GM12878 (cell line): ENCODE results near the gene TMEM37. TPM values are rescaled to one million over a fixed set of nuclear protein-coding genes. Genes with fewer than 3 reads are reported as not detected.

Experiments used
- ATF7 ChIP-seq: fragments of 450-650 bp; IDR thresholded peaks from 2 replicates; pipeline ENCODE4 v1.6.1; 2016; ENCODE audit warnings: low read depth, mild to moderate bottlenecking
- E4F1 ChIP-seq: fragments of 450-650 bp; IDR thresholded peaks from 2 replicates; pipeline ENCODE4 v1.6.1; 2018; ENCODE audit warnings: borderline replicate concordance, mild to moderate bottlenecking; ENCODE audit not compliant: partially characterized antibody
- EED ChIP-seq: sonication (generic); IDR thresholded peaks from 2 replicates; pipeline ENCODE4 v1.6.1; 2016; ENCODE audit warnings: antibody characterized with exemption, low read depth
- IKZF1 ChIP-seq: fragments of 450-650 bp; conservative IDR thresholded peaks from 2 replicates; pipeline ENCODE4 v1.6.1; 2017; ENCODE audit warnings: antibody characterized with exemption, mild to moderate bottlenecking
- IKZF2 ChIP-seq, 2 experiments: fragments of 450-650 bp; IDR thresholded peaks; 2 replicates each; pipeline ENCODE4 v1.6.1; 2017; ENCODE audit warnings: mild to moderate bottlenecking in 2 of 2, moderate library complexity in 2 of 2
- JUND ChIP-seq: IDR thresholded peaks from 2 replicates; pipeline ENCODE4 v1.6.1; 2012; ENCODE audit warnings: low read depth, mild to moderate bottlenecking, low read length, improper control_type of control experiment, moderate library complexity
- KAT2A ChIP-seq: conservative IDR thresholded peaks from 2 replicates; pipeline ENCODE4 v1.6.1; 2011; ENCODE audit warnings: low read depth, low read length; ENCODE audit not compliant: control insufficient read depth
- POLR2AphosphoS5 ChIP-seq: IDR thresholded peaks from 2 replicates; pipeline ENCODE4 v1.6.1; 2011; ENCODE audit warnings: mild to moderate bottlenecking, low read length, inconsistent platforms
- PRDM15 ChIP-seq: fragments of 450-650 bp; formaldehyde crosslinking; IDR thresholded peaks from 2 replicates; pipeline ENCODE4 v1.4.0; 2020; ENCODE audit warnings: mild to moderate bottlenecking, moderate library complexity
- SKIL ChIP-seq: fragments of 450-650 bp; IDR thresholded peaks from 2 replicates; pipeline ENCODE4 v1.6.1; 2017; ENCODE audit warnings: mild to moderate bottlenecking, low read depth, inconsistent platforms; ENCODE audit not compliant: poor library complexity, severe bottlenecking
- SMAD5 ChIP-seq: IDR thresholded peaks from 2 replicates; pipeline ENCODE4 v1.6.1; 2016; ENCODE audit warnings: antibody characterized with exemption, low read depth
- polyA plus RNA-seq, 11 experiments: library from polyadenylated mRNA; depleted of rRNA in 4 of 11; unstranded in 6 of 11; stranded (reverse) in 5 of 11; fragments of >200 nt; fragmentation: Nextera tagmentation in 4 of 11; fragmentation: Illumina TruSeq in 1 of 11; extraction: Ambion mirVana in 4 of 11; extraction: Trizol in 1 of 11; gene quantifications; 1 replicate in 1 of 11; 2 replicates in 10 of 11; pipeline versions ENCODE4 v1.2.1 to v1.2.3, GENCODE V29; 2011 to 2016; ENCODE audit warnings: inconsistent platforms in 2 of 11, missing spikeins in 2 of 11, low read depth in 1 of 11
- total RNA-seq, 4 experiments: library from RNA; depleted of rRNA in 3 of 4; stranded (reverse); fragments of >200 nt in 3 of 4; fragmentation: Illumina TruSeq in 1 of 4; extraction: Trizol in 1 of 4; gene quantifications; 2 replicates each; pipeline versions ENCODE4 v1.2.1 to v1.2.3, GENCODE V29; 2013 to 2021
- TF ChIP-seq, protein P1 (sequence below): IDR thresholded peaks from 2 replicates; pipeline ENCODE4 v1.6.1; 2011; ENCODE audit warnings: mild to moderate bottlenecking, low read depth, low read length, moderate library complexity; ENCODE audit not compliant: insufficient replicate concordance
- TF ChIP-seq, protein P2 (sequence below): IDR thresholded peaks from 2 replicates; pipeline ENCODE4 v1.6.1; 2012; ENCODE audit warnings: mild to moderate bottlenecking, low read depth, low read length

TMEM37 gene
- total and polyA plus RNA-seq, 10 of the 15 experiments (the other 5 are each of a cell fraction or from before 2014, with no cell fraction given), result 0.07 to 0.67 (median 0.24) TPM; not detected in 3

GRCh38 chr2:119387381-119388129 lies 44.1 kb upstream of the TMEM37 start (continued):
- TF ChIP-seq IKZF2 (IDR thresholded peaks at IDR 0.05), result peak; percentile 73 to 75
- TF ChIP-seq POLR2AphosphoS5, result no peak
- no peak for TF ChIP-seq SMAD5
- TF ChIP-seq JUND, result 0 out of 2 replicates have a peak, but pooled peaks have one; percentile 24
- no peak for TF ChIP-seq PRDM15 (CRISPR knock-in tag)
- TF ChIP-seq, protein P1, sequence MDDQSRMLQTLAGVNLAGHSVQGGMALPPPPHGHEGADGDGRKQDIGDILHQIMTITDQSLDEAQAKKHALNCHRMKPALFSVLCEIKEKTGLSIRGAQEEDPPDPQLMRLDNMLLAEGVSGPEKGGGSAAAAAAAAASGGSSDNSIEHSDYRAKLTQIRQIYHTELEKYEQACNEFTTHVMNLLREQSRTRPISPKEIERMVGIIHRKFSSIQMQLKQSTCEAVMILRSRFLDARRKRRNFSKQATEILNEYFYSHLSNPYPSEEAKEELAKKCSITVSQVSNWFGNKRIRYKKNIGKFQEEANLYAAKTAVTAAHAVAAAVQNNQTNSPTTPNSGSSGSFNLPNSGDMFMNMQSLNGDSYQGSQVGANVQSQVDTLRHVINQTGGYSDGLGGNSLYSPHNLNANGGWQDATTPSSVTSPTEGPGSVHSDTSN, result no peak
- TF ChIP-seq SKIL, result peak; percentile 29
- no peak for TF ChIP-seq EED
- TF ChIP-seq, protein P2, sequence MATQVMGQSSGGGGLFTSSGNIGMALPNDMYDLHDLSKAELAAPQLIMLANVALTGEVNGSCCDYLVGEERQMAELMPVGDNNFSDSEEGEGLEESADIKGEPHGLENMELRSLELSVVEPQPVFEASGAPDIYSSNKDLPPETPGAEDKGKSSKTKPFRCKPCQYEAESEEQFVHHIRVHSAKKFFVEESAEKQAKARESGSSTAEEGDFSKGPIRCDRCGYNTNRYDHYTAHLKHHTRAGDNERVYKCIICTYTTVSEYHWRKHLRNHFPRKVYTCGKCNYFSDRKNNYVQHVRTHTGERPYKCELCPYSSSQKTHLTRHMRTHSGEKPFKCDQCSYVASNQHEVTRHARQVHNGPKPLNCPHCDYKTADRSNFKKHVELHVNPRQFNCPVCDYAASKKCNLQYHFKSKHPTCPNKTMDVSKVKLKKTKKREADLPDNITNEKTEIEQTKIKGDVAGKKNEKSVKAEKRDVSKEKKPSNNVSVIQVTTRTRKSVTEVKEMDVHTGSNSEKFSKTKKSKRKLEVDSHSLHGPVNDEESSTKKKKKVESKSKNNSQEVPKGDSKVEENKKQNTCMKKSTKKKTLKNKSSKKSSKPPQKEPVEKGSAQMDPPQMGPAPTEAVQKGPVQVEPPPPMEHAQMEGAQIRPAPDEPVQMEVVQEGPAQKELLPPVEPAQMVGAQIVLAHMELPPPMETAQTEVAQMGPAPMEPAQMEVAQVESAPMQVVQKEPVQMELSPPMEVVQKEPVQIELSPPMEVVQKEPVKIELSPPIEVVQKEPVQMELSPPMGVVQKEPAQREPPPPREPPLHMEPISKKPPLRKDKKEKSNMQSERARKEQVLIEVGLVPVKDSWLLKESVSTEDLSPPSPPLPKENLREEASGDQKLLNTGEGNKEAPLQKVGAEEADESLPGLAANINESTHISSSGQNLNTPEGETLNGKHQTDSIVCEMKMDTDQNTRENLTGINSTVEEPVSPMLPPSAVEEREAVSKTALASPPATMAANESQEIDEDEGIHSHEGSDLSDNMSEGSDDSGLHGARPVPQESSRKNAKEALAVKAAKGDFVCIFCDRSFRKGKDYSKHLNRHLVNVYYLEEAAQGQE, result no peak
- peak; percentile 86 for TF ChIP-seq IKZF1
- TF ChIP-seq KAT2A, result no peak
- TF ChIP-seq E4F1, result no peak
- TF ChIP-seq ATF7, result peak; percentile 89
